ENCODE measurements around the gene PACRGL.

The PACRGL gene

GRCh38 chr4:20700007-20700761, at the start of gene PACRGL:
Gene PACRGL, plus strand, starts transcription at chr4:20700458. Its CDS starts 4,024 bp downstream, at chr4:20704482.
- DNase-seq = peak; percentile 89

- DNase-seq = no peak
These were observed 47.9 kb upstream of the PACRGL start for GRCh38 chr4:20652226-20652885.

GRCh38 chr4:20658456-20658855, 41.8 kb upstream of the PACRGL start:
- no peak for DNase-seq

- no peak for DNase-seq
These were observed 37.4 kb upstream of the PACRGL start for GRCh38 chr4:20662851-20663250.

- no peak for DNase-seq
These were observed 34.0 kb upstream of the PACRGL start for GRCh38 chr4:20666012-20666860.

- no peak for DNase-seq
These were observed 28.0 kb upstream of the PACRGL start for GRCh38 chr4:20672262-20672661.

- DNase-seq = no peak
These were observed 24.5 kb upstream of the PACRGL start for GRCh38 chr4:20675786-20676185.

- no peak for DNase-seq
These were observed 23.6 kb upstream of the PACRGL start for GRCh38 chr4:20676501-20677197.

GRCh38 chr4:20678400-20678799, 21.9 kb upstream of the PACRGL start:
- no peak for DNase-seq

- DNase-seq = no peak
These were observed 20.3 kb upstream of the PACRGL start for GRCh38 chr4:20679951-20680350.

- no peak for DNase-seq
These were observed 19.5 kb upstream of the PACRGL start for GRCh38 chr4:20680736-20681135.

GRCh38 chr4:20681271-20681670, 19.0 kb upstream of the PACRGL start:
- no peak for DNase-seq

GRCh38 chr4:20682853-20683252, 17.4 kb upstream of the PACRGL start:
- DNase-seq = no peak

GRCh38 chr4:20683766-20684165, 16.5 kb upstream of the PACRGL start:
- no peak for DNase-seq

GRCh38 chr4:20684852-20685763, 15.2 kb upstream of the PACRGL start:
- peak; percentile 6 for DNase-seq

GRCh38 chr4:20687864-20688263, 12.4 kb upstream of the PACRGL start:
- no peak for DNase-seq

- no peak for DNase-seq
These were observed 3.4 kb upstream of the PACRGL start for GRCh38 chr4:20696815-20697214.

GRCh38 chr4:20698382-20698781, 1.9 kb upstream of the PACRGL start:
- no peak for DNase-seq

- DNase-seq = no peak
These were observed 1.4 kb upstream of the PACRGL start for GRCh38 chr4:20698820-20699219.

GRCh38 chr4:20711335-20711734, 11.1 kb downstream of the PACRGL start:
- no peak for DNase-seq

GRCh38 chr4:20723019-20723418, 22.8 kb downstream of the PACRGL start:
- no peak for DNase-seq

GRCh38 chr4:20723463-20723862, 23.2 kb downstream of the PACRGL start:
- DNase-seq = no peak
